HG03175 (cell line): ENCODE data around the gene BRWD1.
"Not testable (repeated sequence)": the region's sequence is repeated elsewhere in the genome, so short reads cannot be mapped to it uniquely, and the experiment has no call there.

Experiments used
- ATAC-seq: cut with Tn5 transposase; IDR thresholded peaks from one replicate; pipeline ENCODE4 v1.9.1; 2021; ENCODE audit warnings: mild to moderate bottlenecking, moderate library complexity; ENCODE audit not compliant: unreplicated experiment

Gene BRWD1

GRCh38 chr21:39178421-39178820 lies 135.0 kb downstream of the BRWD1 start:
- ATAC-seq = no peak

GRCh38 chr21:39176271-39176709 lies 137.1 kb downstream of the BRWD1 start:
- ATAC-seq = no peak

GRCh38 chr21:39175665-39176064 lies 137.8 kb downstream of the BRWD1 start:
- no peak for ATAC-seq

GRCh38 chr21:39175154-39175553 lies 138.3 kb downstream of the BRWD1 start:
- no peak for ATAC-seq

GRCh38 chr21:39173716-39174680 lies 139.4 kb downstream of the BRWD1 start:
- no peak for ATAC-seq

GRCh38 chr21:39169906-39170305 lies 143.5 kb downstream of the BRWD1 start:
- no peak for ATAC-seq

DNA sequence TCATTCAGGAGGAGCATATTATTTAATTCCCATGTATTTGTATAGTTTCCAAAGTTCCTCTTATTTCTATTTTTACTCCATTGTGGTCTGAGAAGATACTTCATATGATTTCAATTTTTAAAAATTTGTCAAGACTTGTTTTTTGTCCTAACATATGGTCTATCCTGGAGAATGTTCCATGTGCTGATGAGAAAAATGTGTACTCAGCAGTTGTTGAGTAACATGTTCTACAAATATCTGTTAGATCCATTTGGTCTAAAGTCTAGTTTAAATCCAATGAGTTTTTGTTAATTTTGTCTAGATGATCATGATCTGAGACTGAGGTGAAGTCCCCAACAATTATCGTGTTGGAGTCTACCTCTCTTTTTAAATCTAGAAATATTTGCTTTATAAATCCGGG lies 144.6 kb downstream of the BRWD1 start:
- ATAC-seq = no peak

DNA sequence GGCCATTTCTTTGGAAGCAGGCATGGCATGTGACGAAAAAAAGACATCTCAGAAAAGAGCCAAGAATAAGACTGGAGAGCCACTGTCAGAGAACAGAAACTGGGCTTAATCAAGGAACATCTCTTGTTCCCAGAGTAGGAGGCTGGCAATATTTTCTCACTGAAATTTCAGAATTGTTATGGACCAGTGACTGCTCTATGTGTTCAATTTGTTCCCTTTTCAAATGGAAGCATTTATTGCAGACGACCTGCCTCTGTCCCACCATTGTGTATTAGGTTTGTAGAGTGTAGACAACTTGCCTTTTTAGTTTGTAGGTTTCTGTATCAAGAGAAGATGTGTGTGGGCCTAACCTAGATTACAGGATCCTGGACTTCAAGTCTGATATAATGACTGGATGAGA lies 148.9 kb downstream of the BRWD1 start:
- no peak for ATAC-seq

DNA sequence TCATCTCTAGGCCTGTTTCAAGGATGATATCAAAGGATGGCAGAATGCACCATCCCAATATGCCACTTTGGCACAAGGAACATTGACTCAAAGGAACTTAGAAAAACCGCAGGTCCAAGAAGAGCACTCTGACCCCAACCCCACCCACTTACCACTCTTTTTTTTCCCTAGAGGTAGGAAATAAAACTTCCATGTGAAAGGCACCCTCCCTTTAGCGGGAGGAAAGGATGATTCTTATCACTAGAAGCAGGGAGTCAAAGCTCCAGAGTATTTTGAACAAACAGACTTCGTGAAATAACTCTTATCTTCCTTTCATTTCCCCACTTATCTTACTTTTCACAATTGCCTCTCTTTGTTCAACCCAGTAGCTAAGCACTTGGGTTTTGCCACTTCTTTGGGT lies 152.4 kb downstream of the BRWD1 start:
- ATAC-seq = no peak

DNA sequence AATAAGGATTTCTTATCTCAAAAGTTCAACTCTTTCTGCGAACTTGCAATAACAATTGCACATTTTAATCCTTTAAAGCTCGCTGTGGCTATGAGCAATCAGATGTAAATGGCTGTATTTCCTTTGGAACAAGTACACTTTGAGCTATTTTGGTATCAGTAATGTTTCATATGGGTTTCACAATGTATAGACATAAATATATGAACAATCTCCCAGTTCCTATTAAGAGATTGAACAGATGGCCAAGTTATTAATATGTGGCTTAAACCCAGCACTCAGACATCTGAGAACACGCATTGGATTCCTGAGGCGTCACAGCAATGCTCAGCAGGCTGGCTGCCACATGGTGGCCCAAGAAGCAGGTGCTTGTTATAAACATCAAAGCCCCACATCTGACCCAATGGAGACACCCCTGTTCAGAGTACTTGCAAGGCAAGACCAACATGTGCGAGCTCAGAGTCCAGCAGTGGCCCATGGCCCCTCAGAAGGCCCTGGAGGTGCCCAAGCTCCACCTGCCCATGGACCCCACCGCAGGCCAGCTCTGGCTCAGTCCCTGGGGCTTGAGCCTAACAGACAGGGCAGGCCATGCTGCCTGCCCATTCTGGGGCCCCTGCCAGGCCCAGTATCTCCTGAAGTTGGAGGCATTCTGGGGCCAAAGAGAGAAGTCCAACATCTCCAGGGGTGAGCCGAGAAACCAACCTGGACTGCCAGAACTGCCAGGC lies 153.9 kb downstream of the BRWD1 start:
- ATAC-seq = no peak

GRCh38 chr21:39157241-39157640 lies 156.2 kb downstream of the BRWD1 start:
- not testable (repeated sequence) for ATAC-seq

- ATAC-seq = no peak
Measured at GRCh38 chr21:39156024-39156423, 157.4 kb downstream of the BRWD1 start.

GRCh38 chr21:39155578-39155977 lies 157.9 kb downstream of the BRWD1 start:
- no peak for ATAC-seq

- no peak for ATAC-seq
Measured at GRCh38 chr21:39153842-39154241, 159.6 kb downstream of the BRWD1 start.

GRCh38 chr21:39153373-39153772 lies 160.1 kb downstream of the BRWD1 start:
- no peak for ATAC-seq

- no peak for ATAC-seq
Measured at GRCh38 chr21:39152271-39152670, 161.2 kb downstream of the BRWD1 start.

DNA sequence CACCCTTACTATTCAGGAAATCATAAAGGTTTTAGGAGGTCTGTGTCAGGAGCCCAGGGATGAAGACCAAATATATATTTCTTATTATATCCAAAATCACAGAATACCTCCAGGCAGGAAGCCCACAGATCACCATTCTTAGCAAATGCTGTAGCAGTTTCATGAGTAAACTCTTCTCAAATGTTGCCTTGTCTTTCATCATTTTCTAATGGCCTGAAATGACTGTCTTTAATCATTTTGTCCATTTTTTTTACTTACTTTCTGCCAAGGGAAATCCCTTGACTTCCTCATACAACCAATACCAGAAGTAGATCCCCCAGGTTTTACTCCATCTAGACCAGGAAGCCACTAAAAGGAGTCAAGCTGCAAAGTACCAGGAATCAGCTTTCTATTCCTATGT lies 162.6 kb downstream of the BRWD1 start:
- ATAC-seq = no peak

- ATAC-seq = no peak
Measured at GRCh38 chr21:39150316-39150715, 163.1 kb downstream of the BRWD1 start.

DNA sequence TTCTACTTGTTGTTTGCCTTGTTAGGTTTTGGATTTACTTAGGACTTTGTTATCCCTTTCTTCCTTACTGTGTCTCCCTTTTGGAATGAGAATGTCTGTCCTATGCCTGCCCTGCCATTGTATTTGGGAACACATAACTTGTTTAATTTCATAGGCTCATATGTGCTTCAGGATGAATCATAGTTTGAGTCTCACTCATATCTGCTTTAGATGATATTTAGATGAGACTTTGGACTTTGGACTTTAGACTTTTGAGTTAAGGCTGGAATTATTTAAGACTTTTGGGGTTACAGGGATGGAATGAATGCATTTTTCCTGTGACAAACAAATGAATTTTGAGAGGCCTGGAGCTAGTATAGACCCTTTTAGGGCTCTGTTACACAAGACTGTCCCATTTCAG lies 163.6 kb downstream of the BRWD1 start:
- no peak for ATAC-seq

DNA sequence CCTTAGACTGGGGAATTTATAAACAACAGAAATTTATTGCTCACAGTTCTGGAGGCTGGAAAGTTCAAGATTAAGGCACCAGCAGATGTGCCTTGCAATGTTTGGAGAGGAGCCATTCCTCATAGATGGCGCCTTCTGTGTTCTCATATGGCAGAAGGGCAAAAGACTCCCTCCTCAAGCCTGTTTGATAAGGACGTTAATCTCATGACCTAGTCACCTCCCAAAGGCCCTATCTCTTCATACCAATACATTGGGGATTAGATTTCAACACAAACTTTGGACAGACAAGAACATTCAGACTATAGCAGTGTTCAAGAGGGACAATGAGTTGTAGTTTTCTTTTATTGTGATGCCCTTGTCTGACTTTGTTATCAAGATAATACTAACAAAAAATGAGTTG lies 164.5 kb downstream of the BRWD1 start:
- ATAC-seq = no peak

DNA sequence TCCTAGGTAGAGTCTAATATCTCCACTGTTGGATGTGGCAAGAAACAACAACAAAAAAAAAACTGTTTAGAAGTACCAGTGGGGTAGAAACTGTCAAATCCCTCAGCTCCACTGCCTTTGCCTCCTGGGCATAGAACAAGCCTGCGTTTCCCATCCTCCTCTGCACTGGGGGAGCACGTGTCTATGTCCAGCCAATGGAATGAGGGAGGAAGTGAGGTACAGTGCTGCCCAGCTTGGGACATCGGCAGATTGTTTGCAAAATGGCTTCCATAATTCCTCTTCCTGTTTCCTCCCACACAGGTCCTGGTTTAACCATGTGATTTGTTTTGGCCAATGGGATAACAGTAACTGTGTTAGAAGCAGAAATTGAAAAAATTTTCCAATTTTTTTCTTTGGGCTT lies 169.2 kb downstream of the BRWD1 start:
- ATAC-seq = no peak

- no peak for ATAC-seq
Measured at GRCh38 chr21:39142972-39143371, 170.5 kb downstream of the BRWD1 start.
